Central memory CD8-positive, alpha-beta T cell (primary cell): ENCODE results near the gene HDAC4.

Experiments used
- ATAC-seq: fragments of 150-1000 bp; cut with Tn5 transposase; replicated peaks from 2 replicates; pipeline ENCODE4 v1.10.0; 2022; ENCODE audit warnings: mild to moderate bottlenecking, moderate FRiP score, moderate number of reproducible peaks; ENCODE audit not compliant: poor library complexity, severe bottlenecking; ENCODE audit errors: extremely low read depth
- DNase-seq, 2 donors: peaks; one replicate each; pipeline ENCODE4 v3.0.0; 2021; ENCODE audit warnings: low spot score in 2 of 2
- H3K27ac Mint-ChIP-seq: one replicate; pipeline ENCODE4 v1.8.0; 2022; ENCODE audit warnings: low read depth, mild to moderate bottlenecking, moderate library complexity, mixed read lengths
- H3K27me3 Mint-ChIP-seq: one replicate; pipeline ENCODE4 v1.8.0; 2022; ENCODE audit warnings: mixed read lengths
- H3K36me3 Mint-ChIP-seq: one replicate; pipeline ENCODE4 v1.8.0; 2022; ENCODE audit warnings: mild to moderate bottlenecking, moderate library complexity, mixed read lengths; ENCODE audit not compliant: insufficient read depth
- H3K4me1 Mint-ChIP-seq: one replicate; pipeline ENCODE4 v1.8.0; 2022; ENCODE audit warnings: mixed read lengths
- H3K4me3 Mint-ChIP-seq: one replicate; pipeline ENCODE4 v1.8.0; 2022; ENCODE audit warnings: mild to moderate bottlenecking, moderate library complexity, mixed read lengths
- H3K9me3 Mint-ChIP-seq: one replicate; pipeline ENCODE4 v1.8.0; 2022; ENCODE audit warnings: mixed read lengths

HDAC4 gene

DNA sequence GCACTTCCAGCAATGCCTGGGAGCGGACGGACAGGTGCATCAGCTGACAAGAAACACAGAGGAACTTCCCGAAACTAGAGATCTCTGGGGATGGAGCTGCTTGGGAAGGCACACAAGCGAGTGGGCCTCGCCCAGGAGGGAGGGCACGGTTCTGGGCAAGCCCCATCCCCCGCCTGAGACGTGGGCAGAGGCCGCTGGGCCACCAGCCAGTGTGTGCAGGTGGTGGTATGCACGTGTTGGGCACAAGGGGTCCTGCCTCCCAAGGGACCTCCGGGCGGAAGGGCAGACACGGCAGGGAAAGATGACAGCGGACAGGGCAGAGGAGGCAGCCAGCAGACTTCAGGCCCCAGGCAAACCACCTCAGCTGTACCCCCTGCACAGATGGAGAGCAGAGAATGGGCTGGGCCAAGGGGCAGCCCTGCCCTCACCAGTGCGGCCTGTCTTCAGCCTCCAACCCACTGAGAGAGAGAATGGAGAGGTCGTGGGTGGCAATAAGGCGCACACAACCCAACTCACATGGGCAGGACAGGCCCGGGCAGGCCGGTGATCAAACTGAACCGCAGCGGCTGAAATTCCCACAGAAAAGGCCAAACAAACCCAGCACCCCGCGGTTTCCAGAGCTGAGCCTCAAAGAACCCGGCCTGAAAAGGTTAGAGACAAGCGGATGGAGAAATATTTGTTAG lies 51.2 kb downstream of the HDAC4 start:
- H3K9me3 Mint-ChIP-seq = no peaks in the 10 kb centered on the region
- no peaks in the 10 kb centered on the region for H3K4me1 Mint-ChIP-seq
- no peak overlapping the region for H3K27ac Mint-ChIP-seq
- no peak overlapping the region for H3K4me3 Mint-ChIP-seq
- ATAC-seq = no peak
- no peak for DNase-seq
- H3K27me3 Mint-ChIP-seq = no peaks in the 10 kb centered on the region
- H3K36me3 Mint-ChIP-seq = peaks cover 6% of the 10 kb centered on the region

DNA sequence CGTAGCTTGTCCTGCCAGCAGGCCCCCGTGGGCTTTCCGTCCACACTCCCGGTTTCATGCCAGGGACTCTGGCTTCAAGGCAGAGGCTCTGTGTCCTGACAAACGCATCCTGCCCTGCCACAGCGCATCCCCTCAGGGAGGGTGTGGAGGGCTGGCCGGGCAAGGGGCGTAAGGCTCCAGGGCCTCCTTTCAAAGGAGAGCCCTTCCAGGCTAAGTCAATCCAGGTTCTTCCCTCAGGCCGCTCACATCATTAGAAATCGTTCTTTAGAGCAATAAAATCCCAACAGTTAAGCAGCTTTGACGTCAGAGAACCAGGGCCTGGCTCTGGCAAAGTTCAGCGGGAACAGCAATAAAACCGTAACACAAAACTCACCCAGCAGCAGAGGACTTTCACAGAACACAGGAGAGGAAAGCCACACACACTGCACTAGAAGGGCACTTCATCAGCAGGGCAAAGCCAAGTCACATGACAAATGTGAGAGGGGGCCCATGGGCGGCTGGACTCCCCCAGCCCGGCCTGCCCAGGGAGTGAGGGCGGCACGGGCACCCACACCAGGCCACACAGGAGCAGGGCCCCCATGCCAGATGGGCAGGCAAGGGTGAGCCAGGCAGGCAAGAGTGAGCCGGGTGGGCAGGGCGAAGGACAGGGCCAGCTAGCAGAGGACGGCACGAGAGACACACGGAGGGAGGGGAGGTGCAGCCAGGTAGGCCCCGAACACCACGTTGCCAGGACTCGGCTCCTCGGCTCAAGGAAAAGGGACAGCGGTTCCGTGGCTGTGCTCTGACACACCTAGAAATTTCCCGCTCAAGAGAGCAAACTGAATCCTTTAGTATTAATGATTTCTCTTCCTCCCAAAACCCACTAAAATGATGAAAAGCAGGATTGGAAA lies 52.0 kb downstream of the HDAC4 start:
- no peak for ATAC-seq
- Mint-ChIP-seq H3K4me3 (no peak overlapping the region), H3K9me3 (no peaks in the 10 kb centered on the region), H3K4me1 (no peaks in the 10 kb centered on the region), H3K36me3 (peaks cover 6% of the 10 kb centered on the region), H3K27me3 (no peaks in the 10 kb centered on the region), H3K27ac (no peak overlapping the region)
- no peak for DNase-seq

DNA sequence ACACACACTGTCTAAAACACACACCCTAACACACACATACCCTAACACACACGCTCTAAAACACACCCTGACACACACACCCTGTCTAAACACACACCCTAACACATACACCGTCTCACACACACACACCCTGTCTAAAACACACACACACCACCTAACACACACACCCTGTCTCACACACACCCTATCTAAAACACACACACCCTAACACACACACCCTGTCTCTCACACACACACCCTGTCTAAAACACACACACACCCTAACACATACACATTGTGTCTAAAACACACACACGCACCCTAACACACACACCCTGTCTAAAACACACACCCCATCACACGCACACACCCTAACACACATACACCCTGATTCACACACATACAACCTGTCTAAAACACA lies 54.1 kb downstream of the HDAC4 start:
- no peak overlapping the region for H3K4me3 Mint-ChIP-seq
- no peaks in the 10 kb centered on the region for H3K36me3 Mint-ChIP-seq
- DNase-seq (no peak), ATAC-seq (no peak)
- H3K27ac Mint-ChIP-seq = no peak overlapping the region
- H3K4me1 Mint-ChIP-seq = no peaks in the 10 kb centered on the region
- H3K9me3 Mint-ChIP-seq = no peaks in the 10 kb centered on the region
- no peaks in the 10 kb centered on the region for H3K27me3 Mint-ChIP-seq

DNA sequence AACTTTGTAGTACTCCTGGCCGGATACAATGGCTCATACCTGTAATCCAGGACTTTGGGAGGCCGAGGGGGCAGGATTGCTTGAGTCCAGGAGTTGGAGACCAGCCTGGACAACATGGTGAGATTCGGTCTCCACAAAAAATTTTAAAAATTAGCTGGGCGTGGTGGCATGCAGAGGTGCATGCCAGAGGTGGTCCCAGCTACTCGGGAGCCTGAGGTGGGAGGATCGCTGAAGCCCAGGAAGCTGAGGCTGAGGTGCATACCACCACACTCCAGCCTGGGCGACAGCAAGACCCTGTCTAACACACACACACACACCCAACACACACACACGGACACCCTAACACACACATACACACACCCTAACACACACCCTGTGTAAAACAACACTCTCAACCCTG lies 55.6 kb downstream of the HDAC4 start:
- ATAC-seq (no peak), DNase-seq (no peak)
- peaks cover 8% of the 10 kb centered on the region for H3K4me1 Mint-ChIP-seq
- no peak overlapping the region for H3K27ac Mint-ChIP-seq
- no peaks in the 10 kb centered on the region for H3K36me3 Mint-ChIP-seq
- H3K9me3 Mint-ChIP-seq = no peaks in the 10 kb centered on the region
- H3K27me3 Mint-ChIP-seq = no peaks in the 10 kb centered on the region
- H3K4me3 Mint-ChIP-seq = no peak overlapping the region

DNA sequence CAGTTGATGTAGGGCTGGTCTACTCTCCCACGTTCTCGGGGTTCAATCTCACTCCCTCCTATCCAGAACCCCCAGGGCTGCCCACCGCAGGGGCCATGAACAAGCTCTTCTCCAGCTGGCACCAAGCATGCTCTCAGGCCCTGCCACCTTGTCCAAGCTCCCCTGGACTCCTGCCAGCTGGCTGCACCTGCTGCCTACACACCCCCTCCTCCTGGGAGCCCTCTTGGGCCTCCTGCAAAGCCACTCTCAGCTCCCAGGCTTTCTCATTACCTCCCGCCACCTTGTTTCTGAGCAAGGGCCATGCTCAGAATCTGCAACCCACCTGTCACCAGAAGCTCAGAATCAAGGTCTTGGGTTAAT lies 56.0 kb downstream of the HDAC4 start:
- DNase-seq = no peak
- H3K4me3 Mint-ChIP-seq = no peak overlapping the region
- ATAC-seq = no peak
- H3K27ac Mint-ChIP-seq = no peak overlapping the region
- no peaks in the 10 kb centered on the region for H3K9me3 Mint-ChIP-seq
- H3K4me1 Mint-ChIP-seq = peaks cover 12% of the 10 kb centered on the region
- H3K36me3 Mint-ChIP-seq = no peaks in the 10 kb centered on the region
- H3K27me3 Mint-ChIP-seq = no peaks in the 10 kb centered on the region

DNA sequence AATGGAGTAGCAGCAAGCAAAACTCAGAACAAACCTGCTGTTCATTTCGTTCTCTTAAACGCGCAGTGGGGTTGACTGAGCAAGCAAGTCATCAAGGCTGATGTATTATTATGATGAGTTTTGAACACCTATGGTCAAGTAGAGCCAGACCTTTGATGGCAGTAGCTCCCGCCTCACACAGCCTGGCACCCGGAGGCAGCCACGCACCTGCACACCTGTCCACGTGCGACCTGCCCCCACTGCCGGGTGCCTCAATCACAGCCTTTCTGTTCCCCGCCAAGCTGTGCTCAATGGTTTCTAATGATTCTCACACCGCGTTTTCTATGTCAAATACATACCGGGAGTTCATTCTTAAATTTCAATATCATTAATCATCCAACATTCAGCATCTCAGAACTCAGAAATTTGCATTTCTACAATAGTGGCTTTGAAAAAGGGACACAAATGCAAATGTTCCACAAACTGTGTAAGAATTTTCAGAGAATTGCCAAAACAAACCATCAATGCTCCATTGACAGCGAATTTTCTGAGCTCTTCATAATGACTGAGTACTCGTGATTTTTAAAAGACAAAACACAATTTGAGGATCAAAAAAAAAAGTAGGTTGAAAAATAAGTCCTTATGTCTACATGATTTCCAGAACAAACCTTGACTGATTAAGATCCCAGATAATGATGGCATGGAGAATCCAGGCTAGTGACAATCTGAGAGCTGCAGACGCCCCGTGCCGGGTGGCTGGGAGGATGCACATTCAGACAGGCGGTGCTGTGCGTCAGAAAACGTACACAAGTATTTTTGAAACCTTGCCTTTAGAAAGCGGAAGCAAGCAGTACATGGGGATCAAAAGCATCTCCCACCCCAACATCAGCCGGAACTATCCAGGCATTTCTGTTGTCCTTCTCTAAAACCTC lies 56.6 kb downstream of the HDAC4 start:
- H3K9me3 Mint-ChIP-seq = no peaks in the 10 kb centered on the region
- no peak overlapping the region for H3K27ac Mint-ChIP-seq
- no peak for ATAC-seq
- no peaks in the 10 kb centered on the region for H3K36me3 Mint-ChIP-seq
- no peak overlapping the region for H3K4me3 Mint-ChIP-seq
- DNase-seq = no peak
- no peaks in the 10 kb centered on the region for H3K27me3 Mint-ChIP-seq
- peaks cover 18% of the 10 kb centered on the region for H3K4me1 Mint-ChIP-seq

DNA sequence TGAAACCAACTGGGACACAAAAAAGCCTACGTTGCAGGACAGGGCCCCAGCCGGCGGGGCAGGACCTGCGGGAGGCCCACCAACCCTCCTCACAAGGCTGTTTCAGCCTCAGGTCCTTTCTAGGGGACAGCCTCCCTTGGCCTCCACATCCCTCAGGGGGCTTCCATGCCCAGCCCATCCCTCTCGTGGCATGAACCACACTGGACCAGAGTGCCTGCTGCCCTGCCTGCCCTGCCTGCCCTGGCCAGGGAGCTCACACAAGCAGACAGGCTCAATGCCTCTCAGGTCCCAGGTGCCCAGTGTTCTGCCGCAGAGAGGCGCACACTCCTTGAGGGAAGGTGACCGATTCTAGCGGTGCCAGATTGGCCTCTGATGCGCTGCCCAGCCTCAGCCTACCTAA lies 57.4 kb downstream of the HDAC4 start:
- Mint-ChIP-seq H3K4me3 (no peak overlapping the region), H3K27me3 (no peaks in the 10 kb centered on the region), H3K36me3 (no peaks in the 10 kb centered on the region), H3K4me1 (peaks cover 21% of the 10 kb centered on the region), H3K27ac (no peak overlapping the region), H3K9me3 (no peaks in the 10 kb centered on the region)
- DNase-seq (no peak), ATAC-seq (no peak)

DNA sequence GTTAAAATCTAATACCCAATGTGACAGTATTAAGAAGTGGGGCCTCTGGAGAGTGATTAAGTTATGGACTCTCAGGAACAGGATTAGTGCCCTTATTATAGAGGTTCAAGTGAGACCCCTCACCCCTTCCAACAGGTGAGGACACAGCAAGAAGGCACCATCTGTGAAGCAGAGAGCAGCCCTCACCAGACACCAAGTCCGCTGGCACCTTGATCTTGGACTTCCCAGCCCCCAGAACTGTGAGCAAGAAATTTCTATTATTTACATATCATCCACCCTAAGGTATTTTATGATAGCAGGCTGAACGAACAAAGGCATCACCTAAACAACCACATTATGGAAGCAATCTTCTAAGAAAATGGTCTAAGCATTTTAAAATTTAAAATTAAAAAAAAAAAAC lies 59.0 kb downstream of the HDAC4 start:
- Mint-ChIP-seq H3K4me1 (peaks cover 25% of the 10 kb centered on the region), H3K27ac (no peak overlapping the region), H3K4me3 (no peak overlapping the region), H3K27me3 (no peaks in the 10 kb centered on the region), H3K9me3 (no peaks in the 10 kb centered on the region), H3K36me3 (peaks cover 2% of the 10 kb centered on the region)
- DNase-seq = no peak
- no peak for ATAC-seq

DNA sequence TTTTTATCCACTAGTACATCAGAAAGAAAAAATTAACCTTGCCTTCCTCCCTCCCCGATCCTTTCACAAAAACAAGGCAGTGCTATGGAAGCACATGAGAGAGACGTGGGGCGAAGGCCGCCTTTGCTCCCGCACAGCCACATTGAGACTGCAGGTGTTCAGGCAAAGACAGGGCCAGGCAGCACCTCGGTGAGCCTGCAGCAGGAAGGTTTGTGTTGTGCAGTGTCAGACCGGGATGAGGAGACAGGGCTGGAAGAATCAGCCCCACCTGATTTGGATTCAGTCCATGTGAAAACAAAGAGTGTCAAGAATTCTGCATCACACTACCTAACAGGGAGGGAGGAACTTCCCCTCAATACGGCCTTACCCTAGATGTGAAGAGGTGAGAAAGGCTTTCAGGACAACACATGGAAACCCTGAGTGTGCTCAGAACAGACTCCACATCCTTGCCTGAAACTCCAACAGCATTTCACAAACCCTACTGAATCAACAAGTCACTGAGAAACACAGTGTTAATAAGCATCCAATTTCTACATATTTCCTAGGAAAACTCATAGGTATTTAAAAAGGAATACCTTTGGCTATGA lies 59.6 kb downstream of the HDAC4 start:
- DNase-seq (no peak), ATAC-seq (no peak)
- H3K4me1 Mint-ChIP-seq = peaks cover 25% of the 10 kb centered on the region
- no peak overlapping the region for H3K27ac Mint-ChIP-seq
- no peaks in the 10 kb centered on the region for H3K27me3 Mint-ChIP-seq
- H3K9me3 Mint-ChIP-seq = no peaks in the 10 kb centered on the region
- H3K4me3 Mint-ChIP-seq = no peak overlapping the region
- peaks cover 2% of the 10 kb centered on the region for H3K36me3 Mint-ChIP-seq

DNA sequence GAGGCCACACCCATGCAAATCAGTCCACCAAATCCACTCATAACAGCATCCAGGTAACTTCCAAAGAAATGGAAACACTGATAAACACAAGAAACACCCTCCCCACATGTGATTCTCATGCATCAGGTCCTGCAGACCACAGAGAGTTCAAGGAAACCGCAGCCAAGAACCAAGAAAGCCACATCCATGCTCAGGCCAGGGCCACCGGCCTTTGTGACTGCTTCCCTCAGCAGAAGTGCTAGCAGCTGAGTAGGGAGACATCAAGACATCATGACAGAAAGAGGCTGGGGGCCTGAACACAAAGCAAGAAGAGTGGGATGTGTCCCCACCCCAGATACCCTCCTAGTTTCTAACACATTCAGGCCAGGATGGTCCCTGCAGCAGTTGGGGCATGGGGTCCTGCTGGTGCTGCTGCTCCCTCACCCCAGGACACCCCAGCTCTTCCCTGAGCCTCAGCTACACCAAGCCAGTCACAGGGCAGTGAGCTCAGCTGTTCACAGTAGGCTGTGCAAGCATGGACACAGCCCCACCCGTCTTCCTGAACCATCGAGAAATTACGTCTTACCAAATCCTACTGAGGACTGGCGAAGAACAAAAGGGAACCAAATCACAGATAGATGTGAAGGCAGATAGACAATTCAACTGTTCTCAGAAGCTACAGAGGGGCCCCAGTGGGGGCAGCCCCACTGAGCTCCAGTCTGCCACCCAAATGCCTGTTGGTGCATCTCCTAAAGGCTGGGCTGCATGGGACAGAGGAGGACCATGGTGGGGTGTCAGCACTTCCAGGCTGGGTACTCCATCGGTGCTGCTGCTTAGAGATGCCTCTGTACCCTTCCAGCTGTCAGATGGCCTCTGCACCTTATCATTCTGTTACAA lies 60.9 kb downstream of the HDAC4 start:
- H3K9me3 Mint-ChIP-seq = no peaks in the 10 kb centered on the region
- ATAC-seq (no peak), DNase-seq (no peak)
- no peak overlapping the region for H3K27ac Mint-ChIP-seq
- peaks cover 2% of the 10 kb centered on the region for H3K36me3 Mint-ChIP-seq
- H3K27me3 Mint-ChIP-seq = no peaks in the 10 kb centered on the region
- H3K4me1 Mint-ChIP-seq = peaks cover 25% of the 10 kb centered on the region
- H3K4me3 Mint-ChIP-seq = no peak overlapping the region

DNA sequence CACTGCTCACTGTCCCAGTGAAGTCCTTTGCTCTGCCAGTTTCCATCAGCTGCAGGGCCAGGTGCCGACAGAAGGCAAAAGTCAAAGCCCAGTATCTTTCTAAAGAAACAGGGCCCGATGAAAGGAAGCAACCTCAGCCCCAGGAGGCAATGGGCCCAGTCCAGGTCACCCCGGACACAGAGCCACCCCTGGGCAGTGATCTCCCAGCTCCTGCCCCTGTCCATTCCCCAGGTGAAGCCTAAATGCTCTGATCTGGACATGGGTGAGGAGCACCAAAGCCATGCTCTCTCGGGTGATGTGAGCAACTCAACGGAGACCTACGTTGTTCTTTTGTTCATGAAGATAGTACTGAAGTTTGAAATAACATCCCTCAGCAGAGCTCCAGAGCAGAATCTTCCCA lies 61.6 kb downstream of the HDAC4 start:
- peaks cover 25% of the 10 kb centered on the region for H3K4me1 Mint-ChIP-seq
- no peak overlapping the region for H3K4me3 Mint-ChIP-seq
- no peak for DNase-seq
- H3K27me3 Mint-ChIP-seq = no peaks in the 10 kb centered on the region
- no peak overlapping the region for H3K27ac Mint-ChIP-seq
- ATAC-seq = no peak
- H3K9me3 Mint-ChIP-seq = no peaks in the 10 kb centered on the region
- peaks cover 2% of the 10 kb centered on the region for H3K36me3 Mint-ChIP-seq
